Measurements from ENCODE around the gene C11orf21.
A peak's percentile ranks its signal among the peaks of the same experiment; 100 is the strongest.
"Not testable (repeated sequence)": the region's sequence is repeated elsewhere in the genome, so short reads cannot be mapped to it uniquely, and the experiment has no call there.

Gene C11orf21

DNA sequence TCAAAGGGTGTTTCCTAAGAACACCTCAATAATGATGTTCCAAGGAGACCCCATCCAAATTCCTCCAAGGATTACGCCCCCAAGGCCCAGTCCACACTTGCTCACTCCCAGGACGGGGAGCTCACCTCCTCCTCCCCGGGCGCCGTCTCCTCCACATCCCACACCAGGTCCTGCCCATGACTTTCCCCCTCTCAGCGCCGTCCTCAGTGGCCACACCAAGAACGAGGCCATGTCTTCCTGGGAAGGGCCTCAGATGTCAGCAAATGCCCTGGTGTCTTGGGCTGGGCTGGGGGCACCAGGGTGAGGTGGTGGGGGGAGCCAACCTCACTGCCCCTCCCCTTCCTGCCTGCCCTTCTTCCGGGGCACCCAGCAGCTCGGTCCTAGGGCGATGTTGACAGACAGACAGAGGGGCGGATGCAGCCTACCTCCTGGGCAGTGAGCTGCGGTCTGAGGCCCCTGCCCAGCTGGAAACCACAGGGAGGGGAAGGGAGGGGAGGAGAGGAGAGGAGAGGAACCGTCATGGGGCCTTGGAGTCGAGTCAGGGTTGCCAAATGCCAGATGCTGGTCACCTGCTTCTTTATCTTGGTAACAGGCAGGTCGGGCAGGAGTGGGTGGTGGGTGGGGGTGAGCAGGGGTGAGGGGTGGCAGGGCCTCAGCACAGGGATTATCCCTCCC lies at the start of gene C11orf21, which contains the start of gene TSPAN32:
Gene C11orf21, minus strand, starts transcription at position 288 of the 675 bp plus-strand sequence. Its CDS starts 110 bp downstream, at position 178.
Gene TSPAN32, plus strand, starts transcription at position 383 of the 675 bp plus-strand sequence. Its CDS starts 137 bp downstream, at position 520.
- Mint-ChIP-seq H3K27me3 (peaks cover 2% of the 10 kb centered on the region), H3K27ac (peak within 1 kb of the TSS; percentile 87), H3K4me3 (peak within 1 kb of the TSS; percentile 97), H3K4me1 (ENCODE audit: low read depth) (peaks cover 72% of the 10 kb centered on the region), H3K36me3 (ENCODE audit: low read depth) (peaks cover 98% of the 10 kb centered on the region), H3K9me3 (no peaks in the 10 kb centered on the region)
- intact Hi-C loops (cut with micrococcal nuclease) = loop anchor here (1.0 to 10.0 kb wide), 3 partner anchors 31 to 583 kb away; partner anchors contain the start of genes ASCL2, CDKN1C and TSSC4

DNA sequence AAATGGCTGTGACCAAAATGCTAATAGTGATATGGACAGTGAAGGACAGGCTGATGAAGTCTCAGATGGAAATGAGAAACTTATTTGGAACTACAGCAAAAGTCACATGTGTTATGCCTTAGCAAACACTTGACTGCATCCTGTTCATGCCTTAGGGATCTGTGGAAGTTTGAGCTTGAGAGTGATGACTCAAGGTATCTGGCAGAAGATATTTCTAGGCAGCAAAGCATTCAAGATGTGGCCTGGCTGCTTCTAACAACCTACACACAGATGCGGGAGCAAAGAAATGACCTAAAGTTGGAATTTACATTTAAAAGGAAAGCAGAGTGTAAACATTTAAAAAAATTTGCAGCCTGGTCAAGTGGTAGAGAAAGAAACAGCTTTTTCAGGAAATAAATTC lies 47.3 kb upstream of the C11orf21 start:
- Mint-ChIP-seq H3K4me1 (ENCODE audit: low read depth) (no peaks in the 10 kb centered on the region), H3K4me3 (no peak overlapping the region), H3K27me3 (peaks cover 58% of the 10 kb centered on the region), H3K36me3 (ENCODE audit: low read depth) (no peaks in the 10 kb centered on the region), H3K9me3 (peaks cover 19% of the 10 kb centered on the region), H3K27ac (no peak overlapping the region)
- intact Hi-C loops (cut with micrococcal nuclease) = no loop called here

DNA sequence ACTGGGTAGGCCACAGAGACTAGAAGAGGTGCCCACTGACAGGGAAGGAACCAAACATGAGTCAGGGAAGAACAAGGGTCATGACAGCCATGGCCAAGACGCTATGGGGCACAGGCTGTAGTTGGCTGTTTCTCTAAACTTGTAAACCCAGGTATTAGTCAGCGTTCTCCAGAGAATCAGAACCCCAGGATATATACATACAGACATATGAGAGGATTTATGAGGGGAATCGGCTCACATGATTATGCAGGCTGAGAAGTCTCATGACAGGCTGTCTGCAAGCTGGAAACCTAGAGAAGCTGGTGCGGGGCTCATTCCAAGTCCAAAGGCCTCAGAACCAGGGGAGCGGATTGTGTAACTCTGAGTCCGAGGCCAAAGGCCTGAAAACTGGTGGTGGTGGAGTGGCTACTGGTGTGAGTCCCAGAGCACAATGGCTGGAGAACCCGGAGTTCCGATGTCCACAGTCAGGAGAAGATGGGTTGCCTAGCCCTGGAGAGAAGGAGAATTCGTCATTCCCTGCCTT lies 45.7 kb upstream of the C11orf21 start:
- Mint-ChIP-seq H3K36me3 (ENCODE audit: low read depth) (no peaks in the 10 kb centered on the region), H3K4me3 (no peak overlapping the region), H3K27me3 (peaks cover 52% of the 10 kb centered on the region), H3K4me1 (ENCODE audit: low read depth) (no peaks in the 10 kb centered on the region), H3K27ac (no peak overlapping the region), H3K9me3 (peaks cover 30% of the 10 kb centered on the region)
- intact Hi-C loops (cut with micrococcal nuclease) = no loop called here

- Mint-ChIP-seq H3K27me3 (peaks cover 53% of the 10 kb centered on the region), H3K4me1 (ENCODE audit: low read depth) (no peaks in the 10 kb centered on the region), H3K9me3 (peaks cover 30% of the 10 kb centered on the region), H3K27ac (no peak overlapping the region), H3K4me3 (no peak overlapping the region), H3K36me3 (ENCODE audit: low read depth) (no peaks in the 10 kb centered on the region)
- intact Hi-C loops (cut with micrococcal nuclease) = no loop called here
Measured at GRCh38 chr11:2346586-2347307, 45.0 kb upstream of the C11orf21 start.

DNA sequence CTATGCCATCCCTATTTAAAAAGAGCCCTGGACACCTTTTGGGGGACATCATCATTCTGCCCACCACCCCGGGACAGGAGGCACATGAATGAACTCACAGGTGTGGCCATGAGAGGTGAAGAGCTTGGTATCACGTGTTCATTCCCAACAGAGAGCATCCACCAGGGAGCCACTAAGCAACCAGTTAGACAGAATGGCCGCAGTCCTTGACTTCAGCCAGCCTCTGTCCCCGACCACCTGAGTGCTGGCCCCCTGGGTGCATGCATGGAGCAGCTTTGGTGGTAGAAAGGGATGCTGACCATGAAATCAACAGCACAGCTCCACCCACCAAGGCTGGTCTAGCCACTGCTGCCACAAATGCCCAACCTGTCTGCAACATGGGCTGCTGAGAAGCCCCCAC lies 44.3 kb upstream of the C11orf21 start:
- no peaks in the 10 kb centered on the region for H3K36me3 Mint-ChIP-seq (ENCODE audit: low read depth)
- H3K9me3 Mint-ChIP-seq = peaks cover 30% of the 10 kb centered on the region
- H3K4me3 Mint-ChIP-seq = no peak overlapping the region
- intact Hi-C loops (cut with micrococcal nuclease) = no loop called here
- H3K27me3 Mint-ChIP-seq = peaks cover 51% of the 10 kb centered on the region
- H3K4me1 Mint-ChIP-seq (ENCODE audit: low read depth) = no peaks in the 10 kb centered on the region
- no peak overlapping the region for H3K27ac Mint-ChIP-seq

DNA sequence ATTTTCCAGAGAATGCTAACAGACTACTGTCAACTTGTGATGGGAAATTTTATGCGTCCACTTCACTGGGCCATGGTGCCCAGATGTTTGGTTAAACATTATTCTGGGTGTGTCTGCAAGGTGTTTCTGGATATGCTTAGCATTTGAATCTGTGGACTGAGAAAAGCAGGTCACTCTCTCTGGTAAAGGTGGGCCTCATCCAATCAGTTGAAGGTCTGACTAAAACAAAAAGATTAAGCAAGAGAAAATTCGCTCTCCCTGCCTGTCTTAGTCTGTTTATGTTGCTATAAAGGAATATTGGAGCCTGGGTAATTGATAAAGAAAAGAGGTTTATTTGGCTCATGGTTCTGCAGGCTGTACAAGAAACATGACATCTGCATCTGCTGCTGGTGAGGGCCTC lies 43.3 kb upstream of the C11orf21 start:
- intact Hi-C loops (cut with micrococcal nuclease) = no loop called here
- H3K9me3 Mint-ChIP-seq = peaks cover 30% of the 10 kb centered on the region
- peaks cover 48% of the 10 kb centered on the region for H3K27me3 Mint-ChIP-seq

GRCh38 chr11:2343502-2343901 lies 41.8 kb upstream of the C11orf21 start:
- Mint-ChIP-seq H3K4me1 (ENCODE audit: low read depth) (peaks cover 5% of the 10 kb centered on the region), H3K27me3 (peaks cover 53% of the 10 kb centered on the region), H3K27ac (no peak overlapping the region), H3K4me3 (no peak overlapping the region), H3K36me3 (ENCODE audit: low read depth) (no peaks in the 10 kb centered on the region), H3K9me3 (peaks cover 30% of the 10 kb centered on the region)
- intact Hi-C loops (cut with micrococcal nuclease) = no loop called here

More for the DNA sequence above, 43.3 kb upstream of the C11orf21 start:
- no peak overlapping the region for H3K27ac Mint-ChIP-seq
- no peaks in the 10 kb centered on the region for H3K4me1 Mint-ChIP-seq (ENCODE audit: low read depth)
- no peaks in the 10 kb centered on the region for H3K36me3 Mint-ChIP-seq (ENCODE audit: low read depth)
- no peak overlapping the region for H3K4me3 Mint-ChIP-seq

GRCh38 chr11:2342981-2343380 lies 41.3 kb upstream of the C11orf21 start:
- peaks cover 30% of the 10 kb centered on the region for H3K9me3 Mint-ChIP-seq
- no peak overlapping the region for H3K4me3 Mint-ChIP-seq
- H3K36me3 Mint-ChIP-seq (ENCODE audit: low read depth) = no peaks in the 10 kb centered on the region
- no peak overlapping the region for H3K27ac Mint-ChIP-seq
- peaks cover 10% of the 10 kb centered on the region for H3K4me1 Mint-ChIP-seq (ENCODE audit: low read depth)
- peaks cover 49% of the 10 kb centered on the region for H3K27me3 Mint-ChIP-seq
- intact Hi-C loops (cut with micrococcal nuclease) = no loop called here

DNA sequence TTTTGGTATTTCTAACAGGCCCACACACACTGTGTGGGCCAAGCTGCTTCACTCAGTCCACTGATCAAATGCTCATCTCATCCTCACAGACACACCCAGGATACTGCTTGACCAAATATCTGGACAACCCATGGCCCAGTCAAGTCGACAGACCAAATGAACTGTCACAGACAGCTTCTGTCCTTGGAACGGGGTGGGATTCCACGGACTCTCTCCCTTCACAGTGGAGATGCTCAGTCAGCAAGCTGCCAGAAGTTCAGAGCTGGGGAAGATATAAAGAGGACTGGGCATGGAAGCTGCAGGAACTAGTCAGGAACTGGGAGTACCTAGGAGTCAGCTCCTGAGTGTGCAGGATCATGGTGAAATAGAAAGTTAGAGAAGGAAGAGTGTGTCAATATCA lies 40.8 kb upstream of the C11orf21 start:
- Mint-ChIP-seq H3K4me3 (no peak overlapping the region), H3K27me3 (peaks cover 52% of the 10 kb centered on the region), H3K27ac (no peak overlapping the region), H3K36me3 (ENCODE audit: low read depth) (no peaks in the 10 kb centered on the region), H3K9me3 (peaks cover 30% of the 10 kb centered on the region), H3K4me1 (ENCODE audit: low read depth) (peaks cover 14% of the 10 kb centered on the region)
- intact Hi-C loops (cut with micrococcal nuclease) = no loop called here

DNA sequence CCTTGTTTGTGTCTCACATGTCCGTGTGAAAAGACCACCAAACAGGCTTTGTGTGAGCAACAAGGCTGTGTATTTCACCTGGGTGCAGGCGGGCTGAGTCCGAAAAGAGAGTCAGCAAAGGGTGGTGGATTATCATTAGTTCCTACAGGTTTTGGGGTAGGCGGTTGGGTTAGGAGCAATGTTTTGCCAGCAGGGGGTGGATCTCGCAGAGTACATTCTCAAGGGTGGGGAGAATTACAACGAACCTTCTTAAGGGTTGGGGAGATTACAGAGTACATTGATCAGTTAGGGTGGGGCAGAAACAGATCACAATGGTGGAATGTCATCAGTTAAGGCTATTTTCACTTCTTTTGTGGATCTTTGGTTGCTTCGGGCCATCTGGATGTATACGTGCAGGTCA lies 37.0 kb upstream of the C11orf21 start:
- H3K4me1 Mint-ChIP-seq (ENCODE audit: low read depth) = peaks cover 28% of the 10 kb centered on the region
- H3K4me3 Mint-ChIP-seq; H3K27ac Mint-ChIP-seq; H3K9me3 Mint-ChIP-seq; intact Hi-C loops (cut with micrococcal nuclease); H3K36me3 Mint-ChIP-seq (ENCODE audit: low read depth): not testable (repeated sequence)
- H3K27me3 Mint-ChIP-seq = peaks cover 54% of the 10 kb centered on the region

- H3K4me3 Mint-ChIP-seq; intact Hi-C loops (cut with micrococcal nuclease); H3K27ac Mint-ChIP-seq; H3K36me3 Mint-ChIP-seq (ENCODE audit: low read depth): not testable (repeated sequence)
- peaks cover 15% of the 10 kb centered on the region for H3K9me3 Mint-ChIP-seq
- peaks cover 46% of the 10 kb centered on the region for H3K27me3 Mint-ChIP-seq
- H3K4me1 Mint-ChIP-seq (ENCODE audit: low read depth) = peaks cover 28% of the 10 kb centered on the region
Measured at GRCh38 chr11:2335286-2335685, 33.6 kb upstream of the C11orf21 start.

DNA sequence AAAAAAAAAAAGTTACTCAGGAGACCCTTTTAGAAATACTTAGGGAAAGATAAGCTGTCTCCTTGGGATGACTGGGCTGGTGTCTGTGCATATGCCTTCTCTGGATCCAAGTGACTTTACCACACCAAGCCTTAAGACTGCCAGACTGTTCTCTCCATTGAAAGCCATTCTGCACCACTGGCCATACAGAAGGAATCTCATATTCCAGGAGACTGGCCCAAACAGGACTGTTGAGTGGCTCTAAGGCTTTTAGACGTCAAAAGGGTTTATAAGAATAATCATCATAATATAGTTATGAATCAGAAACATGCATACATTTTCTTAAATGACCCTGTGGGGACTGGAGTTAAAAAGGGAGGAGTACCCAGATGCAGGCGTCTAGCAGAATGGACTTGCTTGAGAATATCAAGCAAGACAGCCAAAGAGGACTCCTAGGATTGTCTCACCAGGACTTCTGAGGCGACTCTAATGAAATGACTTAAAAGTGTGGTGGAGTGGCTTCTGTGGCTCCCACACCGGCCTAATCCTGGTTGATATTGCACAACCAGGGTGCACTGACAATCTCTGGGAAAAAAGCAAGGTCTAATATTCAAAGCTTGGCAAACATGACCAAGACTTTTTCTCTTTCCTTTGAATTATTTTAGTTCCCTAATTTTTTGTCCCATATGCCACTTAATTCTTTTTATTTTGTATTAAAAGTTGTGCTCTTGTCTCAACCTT lies 31.9 kb upstream of the C11orf21 start:
- H3K27ac Mint-ChIP-seq; H3K4me3 Mint-ChIP-seq; intact Hi-C loops (cut with micrococcal nuclease); H3K36me3 Mint-ChIP-seq (ENCODE audit: low read depth): not testable (repeated sequence)
- Mint-ChIP-seq H3K27me3 (peaks cover 50% of the 10 kb centered on the region), H3K9me3 (peaks cover 25% of the 10 kb centered on the region), H3K4me1 (ENCODE audit: low read depth) (peaks cover 24% of the 10 kb centered on the region)

- H3K4me3 Mint-ChIP-seq; H3K27ac Mint-ChIP-seq; H3K36me3 Mint-ChIP-seq (ENCODE audit: low read depth); intact Hi-C loops (cut with micrococcal nuclease): not testable (repeated sequence)
- H3K9me3 Mint-ChIP-seq = peaks cover 25% of the 10 kb centered on the region
- H3K27me3 Mint-ChIP-seq = peaks cover 53% of the 10 kb centered on the region
- H3K4me1 Mint-ChIP-seq (ENCODE audit: low read depth) = peaks cover 14% of the 10 kb centered on the region
Measured at GRCh38 chr11:2332569-2332968, 30.9 kb upstream of the C11orf21 start.

- Mint-ChIP-seq H3K27me3 (peaks cover 51% of the 10 kb centered on the region), H3K9me3 (peaks cover 25% of the 10 kb centered on the region), H3K27ac (no peak overlapping the region), H3K36me3 (ENCODE audit: low read depth) (peaks cover 10% of the 10 kb centered on the region), H3K4me1 (ENCODE audit: low read depth) (peaks cover 6% of the 10 kb centered on the region), H3K4me3 (no peak overlapping the region)
- intact Hi-C loops (cut with micrococcal nuclease) = no loop called here
Measured at GRCh38 chr11:2331404-2331803, 29.7 kb upstream of the C11orf21 start.

All from dendritic cell treated with granulocyte-macrophage colony-stimulating factor and Interleukin-4, amounts not matched to agents 40 ng/mL and 50 ng/mL, for 4 days (primary cell).